ENCODE measurements around the gene RINL. TPM values are rescaled to one million over a fixed set of nuclear protein-coding genes. Genes with fewer than 3 reads are reported as not detected.
"Not testable (repeated sequence)": the region's sequence is repeated elsewhere in the genome, so short reads cannot be mapped to it uniquely, and the experiment has no call there.

The RINL gene
- total RNA-seq, 1 donor from 2014 or later, result 3.3 TPM

- Mint-ChIP-seq H3K36me3 (peaks cover 7% of the 10 kb centered on the region), H3K4me3 (no peak overlapping the region), H3K27me3 (ENCODE audit: low read depth) (no peaks in the 10 kb centered on the region), H3K9me3 (no peaks in the 10 kb centered on the region), H3K4me1 (peaks cover 2% of the 10 kb centered on the region), H3K27ac (no peak overlapping the region)
- TF ChIP-seq, protein P1, sequence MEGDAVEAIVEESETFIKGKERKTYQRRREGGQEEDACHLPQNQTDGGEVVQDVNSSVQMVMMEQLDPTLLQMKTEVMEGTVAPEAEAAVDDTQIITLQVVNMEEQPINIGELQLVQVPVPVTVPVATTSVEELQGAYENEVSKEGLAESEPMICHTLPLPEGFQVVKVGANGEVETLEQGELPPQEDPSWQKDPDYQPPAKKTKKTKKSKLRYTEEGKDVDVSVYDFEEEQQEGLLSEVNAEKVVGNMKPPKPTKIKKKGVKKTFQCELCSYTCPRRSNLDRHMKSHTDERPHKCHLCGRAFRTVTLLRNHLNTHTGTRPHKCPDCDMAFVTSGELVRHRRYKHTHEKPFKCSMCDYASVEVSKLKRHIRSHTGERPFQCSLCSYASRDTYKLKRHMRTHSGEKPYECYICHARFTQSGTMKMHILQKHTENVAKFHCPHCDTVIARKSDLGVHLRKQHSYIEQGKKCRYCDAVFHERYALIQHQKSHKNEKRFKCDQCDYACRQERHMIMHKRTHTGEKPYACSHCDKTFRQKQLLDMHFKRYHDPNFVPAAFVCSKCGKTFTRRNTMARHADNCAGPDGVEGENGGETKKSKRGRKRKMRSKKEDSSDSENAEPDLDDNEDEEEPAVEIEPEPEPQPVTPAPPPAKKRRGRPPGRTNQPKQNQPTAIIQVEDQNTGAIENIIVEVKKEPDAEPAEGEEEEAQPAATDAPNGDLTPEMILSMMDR (IDR thresholded peaks at IDR 0.05; ENCODE audit: unreplicated experiment), result no peak
- no peak for DNase-seq (ENCODE audit: low spot score in 2 of 2, unreplicated experiment in 2 of 2)
These were observed 15.3 kb upstream of the RINL start for GRCh38 chr19:38893341-38893771.

- H3K9me3 Mint-ChIP-seq, result no peaks in the 10 kb centered on the region
- no peak overlapping the region for H3K27ac Mint-ChIP-seq
- H3K36me3 Mint-ChIP-seq, result peaks cover 7% of the 10 kb centered on the region
These were observed 14.8 kb upstream of the RINL start for GRCh38 chr19:38892841-38893240.

DNA sequence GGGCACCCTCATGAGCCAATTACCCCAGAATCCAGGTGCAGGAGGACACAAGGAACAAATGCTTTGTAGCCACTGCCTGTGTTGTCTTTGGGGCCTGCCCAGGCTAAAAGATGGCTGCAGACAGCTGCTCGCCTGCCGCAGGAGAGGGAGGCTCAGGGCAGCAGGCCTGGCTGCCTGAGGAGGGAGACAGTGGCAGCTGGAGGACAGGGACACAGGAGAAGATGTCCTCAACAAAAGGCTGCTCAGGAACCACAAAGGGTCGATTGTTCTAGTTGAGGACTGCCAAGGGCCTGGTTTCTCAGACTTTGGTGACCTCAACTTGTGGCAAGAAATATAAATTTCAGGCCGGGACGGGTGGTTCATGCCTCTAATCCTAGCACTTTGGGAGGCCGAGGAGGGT lies 13.7 kb upstream of the RINL start:
- Mint-ChIP-seq H3K27me3 (ENCODE audit: low read depth) (no peaks in the 10 kb centered on the region), H3K36me3 (peaks cover 7% of the 10 kb centered on the region), H3K27ac (no peak overlapping the region), H3K4me1 (no peaks in the 10 kb centered on the region), H3K9me3 (no peaks in the 10 kb centered on the region), H3K4me3 (no peak overlapping the region)
- TF ChIP-seq, protein P1 (IDR thresholded peaks at IDR 0.05; ENCODE audit: unreplicated experiment), result no peak
- DNase-seq (ENCODE audit: low spot score in 2 of 2, unreplicated experiment in 2 of 2), result no peak

More at GRCh38 chr19:38892841-38893240, 14.8 kb upstream of the RINL start:
- H3K4me3 Mint-ChIP-seq, result no peak overlapping the region
- no peaks in the 10 kb centered on the region for H3K27me3 Mint-ChIP-seq (ENCODE audit: low read depth)
- no peaks in the 10 kb centered on the region for H3K4me1 Mint-ChIP-seq
- TF ChIP-seq, protein P1 (IDR thresholded peaks at IDR 0.05; ENCODE audit: unreplicated experiment), result no peak
- DNase-seq (ENCODE audit: low spot score in 2 of 2, unreplicated experiment in 2 of 2), result no peak

GRCh38 chr19:38890686-38891085 lies 12.6 kb upstream of the RINL start:
- Mint-ChIP-seq H3K27me3 (ENCODE audit: low read depth) (no peaks in the 10 kb centered on the region), H3K36me3 (peaks cover 7% of the 10 kb centered on the region), H3K4me3 (no peak overlapping the region), H3K27ac (no peak overlapping the region), H3K4me1 (no peaks in the 10 kb centered on the region), H3K9me3 (no peaks in the 10 kb centered on the region)
- no peak for DNase-seq (ENCODE audit: low spot score in 2 of 2, unreplicated experiment in 2 of 2)
- TF ChIP-seq, protein P1 (IDR thresholded peaks at IDR 0.05; ENCODE audit: unreplicated experiment), result no peak

DNA sequence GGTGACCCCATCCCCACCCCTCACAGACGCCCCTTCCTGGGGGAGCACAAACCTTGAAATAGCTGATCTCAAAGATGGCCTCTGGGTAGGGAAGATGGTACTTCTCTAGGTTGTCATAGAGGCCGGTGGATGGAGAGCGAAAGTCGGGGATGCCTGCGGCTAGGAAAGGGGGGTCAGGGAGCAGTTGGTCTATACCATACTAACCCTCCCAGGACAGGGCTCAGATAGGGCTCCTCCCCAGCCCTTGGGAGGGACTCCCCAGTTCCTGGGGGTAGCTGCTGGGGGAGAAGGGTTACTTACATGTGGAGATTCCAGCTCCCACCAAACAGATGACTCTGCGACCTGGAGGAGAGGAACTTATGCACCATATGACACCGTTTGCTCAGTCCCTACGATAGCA lies 11.7 kb upstream of the RINL start:
- no peaks in the 10 kb centered on the region for H3K9me3 Mint-ChIP-seq
- H3K27me3 Mint-ChIP-seq (ENCODE audit: low read depth), result no peaks in the 10 kb centered on the region
- TF ChIP-seq, protein P1 (IDR thresholded peaks at IDR 0.05; ENCODE audit: unreplicated experiment), result no peak
- peaks cover 7% of the 10 kb centered on the region for H3K36me3 Mint-ChIP-seq
- no peaks in the 10 kb centered on the region for H3K4me1 Mint-ChIP-seq
- no peak overlapping the region for H3K4me3 Mint-ChIP-seq
- DNase-seq (ENCODE audit: low spot score in 2 of 2, unreplicated experiment in 2 of 2), result no peak
- no peak overlapping the region for H3K27ac Mint-ChIP-seq

DNA sequence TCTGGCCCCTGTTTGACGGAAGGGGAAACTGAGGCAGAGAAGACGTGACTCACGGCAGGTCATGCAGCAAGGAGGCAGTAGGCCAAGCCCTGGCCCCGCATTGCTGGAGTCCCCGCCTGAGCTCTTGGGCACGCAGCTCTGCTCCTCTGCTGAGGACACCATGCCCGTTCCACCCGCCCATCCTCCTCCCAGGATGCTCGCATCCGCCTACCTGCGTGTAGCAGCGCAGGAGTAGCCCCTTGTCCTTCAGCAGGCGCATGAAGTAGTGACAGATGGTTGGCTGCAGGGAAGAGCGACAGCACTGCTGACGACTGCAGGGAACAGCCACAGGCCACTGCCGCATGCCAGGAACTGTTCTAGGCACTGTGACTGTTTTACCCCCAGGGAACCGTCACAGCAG lies 10.8 kb upstream of the RINL start:
- TF ChIP-seq, protein P1 (IDR thresholded peaks at IDR 0.05; ENCODE audit: unreplicated experiment), result no peak
- no peaks in the 10 kb centered on the region for H3K27me3 Mint-ChIP-seq (ENCODE audit: low read depth)
- H3K9me3 Mint-ChIP-seq, result no peaks in the 10 kb centered on the region
- no peak for DNase-seq (ENCODE audit: low spot score in 2 of 2, unreplicated experiment in 2 of 2)
- H3K4me3 Mint-ChIP-seq, result no peak overlapping the region
- H3K36me3 Mint-ChIP-seq, result peaks cover 7% of the 10 kb centered on the region
- no peaks in the 10 kb centered on the region for H3K4me1 Mint-ChIP-seq
- H3K27ac Mint-ChIP-seq, result no peak overlapping the region

DNA sequence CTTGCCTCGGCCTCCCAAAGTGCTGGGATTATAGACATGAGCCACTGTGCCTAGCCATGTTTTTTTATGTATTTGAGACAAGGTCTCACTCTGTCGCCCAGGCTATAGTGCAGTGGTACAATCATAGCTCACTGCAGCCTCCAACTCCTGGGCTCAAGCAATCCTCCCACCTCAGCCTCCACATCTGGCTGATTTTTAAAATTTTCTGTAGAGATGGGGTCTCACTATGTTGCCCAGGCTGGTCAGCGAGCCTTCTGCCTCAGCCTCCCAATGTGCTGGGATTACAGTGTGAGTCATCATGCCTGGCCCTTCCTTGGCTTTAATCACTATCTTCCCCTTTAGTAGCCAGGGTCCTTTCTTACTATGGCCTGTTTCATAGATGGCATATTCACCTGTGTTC lies 6.6 kb upstream of the RINL start:
- not testable (repeated sequence) for H3K4me3 Mint-ChIP-seq; H3K9me3 Mint-ChIP-seq; H3K27ac Mint-ChIP-seq; DNase-seq (ENCODE audit: low spot score in 2 of 2, unreplicated experiment in 2 of 2); H3K4me1 Mint-ChIP-seq; H3K27me3 Mint-ChIP-seq (ENCODE audit: low read depth)
- H3K36me3 Mint-ChIP-seq, result peaks cover 19% of the 10 kb centered on the region

Data from mesothelial cell of epicardium (in vitro differentiated cells).